K562 (cell line): ENCODE measurements around the gene TBRG1. TPM values are rescaled to one million over a fixed set of nuclear protein-coding genes. Genes with fewer than 3 reads are reported as not detected.

Experiments
- CEBPZ ChIP-seq: fragments of 150-350 bp; IDR thresholded peaks from 2 replicates; pipeline ENCODE4 v1.6.1; 2014; ENCODE audit warnings: low read depth, mild to moderate bottlenecking, low read length, borderline replicate concordance
- HMBOX1 ChIP-seq: sonication (generic); IDR thresholded peaks from 2 replicates; pipeline ENCODE4 v1.6.1; 2016
- MTF1 ChIP-seq: fragments of 250-450 bp; sonication (Bioruptor Pico); IDR thresholded peaks from 2 replicates; pipeline ENCODE4 v1.9.0; 2021; ENCODE audit warnings: moderate library complexity, mild to moderate bottlenecking, inconsistent platforms, borderline replicate concordance
- NFYB ChIP-seq: IDR thresholded peaks from 2 replicates; pipeline ENCODE4 v1.6.1; 2011; ENCODE audit warnings: mild to moderate bottlenecking, moderate library complexity; ENCODE audit not compliant: insufficient read length; ENCODE audit errors: extremely low read depth
- ZNF347 ChIP-seq: fragments of 450-650 bp; formaldehyde crosslinking; IDR thresholded peaks from 2 replicates; pipeline ENCODE4 v1.4.0; 2020; ENCODE audit warnings: low read depth, mild to moderate bottlenecking, moderate library complexity
- polyA plus RNA-seq, 8 experiments: library from polyadenylated mRNA; depleted of rRNA in 4 of 8; stranded (reverse) in 5 of 8; unstranded in 3 of 8; fragments of >200 nt; fragmentation: Nextera tagmentation in 2 of 8; fragmentation: Illumina TruSeq in 1 of 8; extraction: Ambion mirVana in 2 of 8; extraction: Trizol in 1 of 8; gene quantifications; 2 replicates each; pipeline versions ENCODE4 v1.2.1 to v1.2.3, GENCODE V29; 2011 to 2014; ENCODE audit warnings: inconsistent platforms in 1 of 8, missing spikeins in 1 of 8
- total RNA-seq, 7 experiments: library from RNA; depleted of rRNA in 6 of 7; stranded (reverse); fragments of >200 nt in 6 of 7; fragmentation: Illumina TruSeq in 2 of 7; extraction: Trizol in 2 of 7; gene quantifications; 2 replicates each; pipeline versions ENCODE4 v1.2.1 to v1.2.3, GENCODE V29; 2011 to 2021; ENCODE audit warnings: low replicate concordance in 1 of 7

Gene TBRG1
- total and polyA plus RNA-seq, 9 of the 15 experiments (the other 6 are each of a cell fraction or from before 2014, with no cell fraction given), result 8.7 to 30.0 (median 20.2) TPM

GRCh38 chr11:124622531-124623451 is at the start of gene TBRG1 (continued):
- TF ChIP-seq HMBOX1, result no peak
- no peak for TF ChIP-seq MTF1 (CRISPR knock-in tag)
- TF ChIP-seq CEBPZ, result no peak
- TF ChIP-seq NFYB, result no peak
- no peak for TF ChIP-seq ZNF347 (CRISPR knock-in tag)
